Nucleus accumbens (tissue), 56 donors: ENCODE measurements around the gene TFDP2.
"Not testable (repeated sequence)": the region's sequence is repeated elsewhere in the genome, so short reads cannot be mapped to it uniquely, and the experiment has no call there.

Experiments used
- DNase-seq, 56 donors: peaks; one replicate each; lab custom pipeline; 2025; lab: John Stamatoyannopoulos, UW

Gene TFDP2

GRCh38 chr3:141934354-141934753 is 215.0 kb downstream of the TFDP2 start:
- DNase-seq, result no peak

GRCh38 chr3:141933421-141934300 is 215.7 kb downstream of the TFDP2 start:
- DNase-seq, result no peak

- DNase-seq, result no peak
Measured at GRCh38 chr3:141930801-141931200, 218.5 kb downstream of the TFDP2 start.

GRCh38 chr3:141929341-141929995 is 219.9 kb downstream of the TFDP2 start:
- no peak for DNase-seq

- no peak for DNase-seq
Measured at GRCh38 chr3:141928631-141929270, 220.6 kb downstream of the TFDP2 start.

- DNase-seq, result no peak
Measured at GRCh38 chr3:141926929-141927328, 222.4 kb downstream of the TFDP2 start.

- not testable (repeated sequence) for DNase-seq
Measured at GRCh38 chr3:141925677-141926076, 223.7 kb downstream of the TFDP2 start.

GRCh38 chr3:141921316-141921715 is 228.0 kb downstream of the TFDP2 start:
- DNase-seq, result no peak

GRCh38 chr3:141920701-141921100 is 228.6 kb downstream of the TFDP2 start:
- no peak for DNase-seq

GRCh38 chr3:141915766-141916165 is 233.6 kb downstream of the TFDP2 start:
- DNase-seq, result no peak

- no peak for DNase-seq
Measured at GRCh38 chr3:141915016-141915415, 234.3 kb downstream of the TFDP2 start.

- DNase-seq, result no peak
Measured at GRCh38 chr3:141914311-141914710, 235.0 kb downstream of the TFDP2 start.

- DNase-seq, result peak in 1 of 56 donors; percentile 10
Measured at GRCh38 chr3:141913150-141913811, 236.1 kb downstream of the TFDP2 start.

GRCh38 chr3:141909986-141910385 is 239.4 kb downstream of the TFDP2 start:
- not testable (repeated sequence) for DNase-seq

- DNase-seq, result no peak
Measured at GRCh38 chr3:141909408-141909807, 239.9 kb downstream of the TFDP2 start.

- no peak for DNase-seq
Measured at GRCh38 chr3:141905129-141905528, 244.2 kb downstream of the TFDP2 start.

- DNase-seq, result no peak
Measured at GRCh38 chr3:141904203-141904602, 245.1 kb downstream of the TFDP2 start.

- DNase-seq, result no peak
Measured at GRCh38 chr3:141901914-141902313, 247.4 kb downstream of the TFDP2 start.

- DNase-seq, result no peak
Measured at GRCh38 chr3:141900343-141900742, 249.0 kb downstream of the TFDP2 start.

- no peak for DNase-seq
Measured at GRCh38 chr3:141898908-141899307, 250.4 kb downstream of the TFDP2 start.

GRCh38 chr3:141895731-141896130 is 253.6 kb downstream of the TFDP2 start:
- no peak for DNase-seq
